ENCODE results near the gene PLA2G2D. TPM values are rescaled to one million over a fixed set of nuclear protein-coding genes. Genes with fewer than 3 reads are reported as not detected.
A peak's percentile ranks its signal among the peaks of the same experiment; 100 is the strongest.

PLA2G2D gene
- polyA plus RNA-seq, 3 donors: 0.08 TPM; not detected in 1

GRCh38 chr1:20139776-20140612 lies 20.7 kb upstream of the PLA2G2D start:
- Histone ChIP-seq H3K9me3 (replicated peaks in 1 of 2; ENCODE audit: control insufficient read depth in 1 of 2, insufficient read depth in 1 of 2, low read length in 2 of 2) (no peaks in the 10 kb centered on the region), H3K4me3 (replicated peaks in 1 of 3; ENCODE audit: low read depth in 2 of 3, low read length in 3 of 3) (no peak overlapping the region), H3K27ac (ENCODE audit: low read depth in 1 of 2, low read length in 2 of 2) (no peak overlapping the region), H3K36me3 (replicated peaks in 1 of 2; ENCODE audit: control insufficient read depth in 1 of 2, insufficient read depth in 2 of 2, low read length in 2 of 2) (no peaks in the 10 kb centered on the region), H3K9ac (ENCODE audit: insufficient read depth, low read length, poor library complexity, severe bottlenecking) (no peak overlapping the region), H3K4me2 (replicated peaks; ENCODE audit: extremely low read depth, low read length, poor library complexity, severe bottlenecking) (no peak overlapping the region), H3K79me2 (ENCODE audit: insufficient read depth, low read length) (no peaks in the 10 kb centered on the region), H3K4me1 (ENCODE audit: control insufficient read depth in 1 of 2, insufficient read depth in 2 of 2, low read length in 2 of 2) (no peaks in the 10 kb centered on the region), H4K20me1 (ENCODE audit: insufficient read depth, low read length) (no peaks in the 10 kb centered on the region), H3K27me3 (ENCODE audit: control insufficient read depth in 2 of 2, insufficient read depth in 2 of 2, low read length in 2 of 2) (no peaks in the 10 kb centered on the region), H2AFZ (ENCODE audit: insufficient read depth, low read depth, low read length, poor library complexity, severe bottlenecking) (no peak overlapping the region)
- no peak for TF ChIP-seq CTCF (IDR thresholded peaks at IDR 0.05)
- DNase-seq: no peak
- WGBS (ENCODE audit: insufficient coverage): 83% methylated on average over 11 of the region's 13 CpGs
- H3K36me3 Mint-ChIP-seq: no peaks in the 10 kb centered on the region
- intact Hi-C loops (cut with micrococcal nuclease): no loop called here
- no peak overlapping the region for H3K4me3 Mint-ChIP-seq
- peaks cover 0 to 3% (median 0%) of the 10 kb centered on the region in 7 donors for H3K9me3 Mint-ChIP-seq
- peaks cover 8 to 27% (median 11%) of the 10 kb centered on the region in 3 donors for H3K27me3 Mint-ChIP-seq (ENCODE audit: low read depth in 3 of 3)
- no peaks in the 10 kb centered on the region for H3K4me1 Mint-ChIP-seq
- H3K27ac Mint-ChIP-seq: peak overlapping the region in 1 of 7 donors; percentile 36

- no peaks in the 10 kb centered on the region for H3K9me3 ChIP-seq (replicated peaks in 1 of 2; ENCODE audit: control insufficient read depth in 1 of 2, insufficient read depth in 1 of 2, low read length in 2 of 2)
- no peak within 1 kb of the TSS for H3K9ac ChIP-seq (ENCODE audit: insufficient read depth, low read length, poor library complexity, severe bottlenecking)
- no peaks in the 10 kb centered on the region for H4K20me1 ChIP-seq (ENCODE audit: insufficient read depth, low read length)
- H3K36me3 ChIP-seq (replicated peaks in 1 of 2; ENCODE audit: control insufficient read depth in 1 of 2, insufficient read depth in 2 of 2, low read length in 2 of 2): no peaks in the 10 kb centered on the region
- 96% methylated on average over 7 of the region's 9 CpGs for WGBS (ENCODE audit: insufficient coverage)
- intact Hi-C loops (cut with micrococcal nuclease): no loop called here
- no peak for TF ChIP-seq CTCF (IDR thresholded peaks at IDR 0.05)
- H3K27me3 Mint-ChIP-seq (ENCODE audit: low read depth in 3 of 3): peaks cover 7 to 30% (median 12%) of the 10 kb centered on the region in 3 donors
- peak within 1 kb of the TSS in 1 of 7 donors; percentile 36 for H3K27ac Mint-ChIP-seq
- H3K27ac ChIP-seq (ENCODE audit: low read depth in 1 of 2, low read length in 2 of 2): no peak within 1 kb of the TSS
- H2AFZ ChIP-seq (ENCODE audit: insufficient read depth, low read depth, low read length, poor library complexity, severe bottlenecking): no peak within 1 kb of the TSS
- DNase-seq: no peak
- H3K27me3 ChIP-seq (ENCODE audit: control insufficient read depth in 2 of 2, insufficient read depth in 2 of 2, low read length in 2 of 2): no peaks in the 10 kb centered on the region
- H3K4me2 ChIP-seq (replicated peaks; ENCODE audit: extremely low read depth, low read length, poor library complexity, severe bottlenecking): no peak within 1 kb of the TSS
- no peaks in the 10 kb centered on the region for H3K4me1 Mint-ChIP-seq
- H3K9me3 Mint-ChIP-seq: peaks cover 0 to 3% (median 0%) of the 10 kb centered on the region in 7 donors
- H3K4me3 Mint-ChIP-seq: no peak within 1 kb of the TSS
- no peaks in the 10 kb centered on the region for H3K79me2 ChIP-seq (ENCODE audit: insufficient read depth, low read length)
- H3K4me3 ChIP-seq (replicated peaks in 1 of 3; ENCODE audit: low read depth in 2 of 3, low read length in 3 of 3): no peak within 1 kb of the TSS
- H3K36me3 Mint-ChIP-seq: no peaks in the 10 kb centered on the region
- H3K4me1 ChIP-seq (ENCODE audit: control insufficient read depth in 1 of 2, insufficient read depth in 2 of 2, low read length in 2 of 2): no peaks in the 10 kb centered on the region
These were observed 19.7 kb upstream of the PLA2G2D start, which contains the start of gene PLA2G2F for GRCh38 chr1:20138961-20139550. Gene PLA2G2F, plus strand, starts transcription at chr1:20139323. Its CDS starts 105 bp downstream, at chr1:20139428.

Measured in CD14-positive monocyte (primary cell).